ENCODE measurements around the gene PLXNA4. TPM values are rescaled to one million over a fixed set of nuclear protein-coding genes. Genes with fewer than 3 reads are reported as not detected.

The PLXNA4 gene
- total and polyA plus RNA-seq, 2 experiments from 2014 or later: 0.32 TPM; not detected in 1

GRCh38 chr7:132592231-132592920 lies 16.1 kb upstream of the PLXNA4 start:
- Histone ChIP-seq H3K36me3 (ENCODE audit: low read depth) (no peaks in the 10 kb centered on the region), H2AFZ (no peak overlapping the region), H3K4me1 (ENCODE audit: insufficient read depth) (no peaks in the 10 kb centered on the region), H3K27ac (no peak overlapping the region), H3K9ac (no peak overlapping the region), H3K9me3 (ENCODE audit: low read depth) (no peaks in the 10 kb centered on the region), H4K20me1 (ENCODE audit: insufficient read depth) (no peaks in the 10 kb centered on the region), H3K4me3 (no peak overlapping the region), H3K79me2 (ENCODE audit: insufficient read depth) (no peaks in the 10 kb centered on the region), H3K27me3 (replicated peaks; ENCODE audit: insufficient read depth) (peaks cover under 1% of the 10 kb centered on the region; the same call in 1 of the 2 replicates), H3F3A (ENCODE audit: insufficient read depth) (no peaks in the 10 kb centered on the region), H3K9me2 (ENCODE audit: insufficient read depth) (no peaks in the 10 kb centered on the region), H3K4me2 (ENCODE audit: unreplicated experiment) (no peak overlapping the region)
- in situ Hi-C loops (cut with MboI): no loop called here
- TF ChIP-seq EZH2 (IDR thresholded peaks at IDR 0.05; ENCODE audit: insufficient read depth, poor library complexity, severe bottlenecking) (no peak), EZH2phosphoT487 (IDR thresholded peaks at IDR 0.05; ENCODE audit: insufficient read depth, low read depth) (no peak)
- 52 to 58% methylated on average over 12 of the region's 12 CpGs for WGBS, 2 experiments (ENCODE audit: low coverage in 1 of 2, low lambda C conversion rate in 2 of 2, missing lambda C conversion rate in 2 of 2)
- no peak for DNase-seq

- WGBS, 2 experiments (ENCODE audit: low coverage in 1 of 2, low lambda C conversion rate in 2 of 2, missing lambda C conversion rate in 2 of 2): 49 to 58% methylated on average over 4 of the region's 4 CpGs
- no peaks in the 10 kb centered on the region for H3K4me1 ChIP-seq (ENCODE audit: insufficient read depth)
- no peak overlapping the region for H3K4me3 ChIP-seq
- H4K20me1 ChIP-seq (ENCODE audit: insufficient read depth): no peaks in the 10 kb centered on the region
- H3F3A ChIP-seq (ENCODE audit: insufficient read depth): no peaks in the 10 kb centered on the region
- no peaks in the 10 kb centered on the region for H3K9me2 ChIP-seq (ENCODE audit: insufficient read depth)
- no peaks in the 10 kb centered on the region for H3K36me3 ChIP-seq (ENCODE audit: low read depth)
- no peak overlapping the region for H3K9ac ChIP-seq
- H3K4me2 ChIP-seq (ENCODE audit: unreplicated experiment): no peak overlapping the region
- TF ChIP-seq EZH2 (IDR thresholded peaks at IDR 0.05; ENCODE audit: insufficient read depth, poor library complexity, severe bottlenecking) (no peak), EZH2phosphoT487 (IDR thresholded peaks at IDR 0.05; ENCODE audit: insufficient read depth, low read depth) (no peak)
- DNase-seq: no peak
- no peaks in the 10 kb centered on the region for H3K79me2 ChIP-seq (ENCODE audit: insufficient read depth)
- no peak overlapping the region for H2AFZ ChIP-seq
- no peak overlapping the region for H3K27ac ChIP-seq
- in situ Hi-C loops (cut with MboI): no loop called here
- H3K9me3 ChIP-seq (ENCODE audit: low read depth): no peaks in the 10 kb centered on the region
- peaks cover 7% of the 10 kb centered on the region for H3K27me3 ChIP-seq (replicated peaks; ENCODE audit: insufficient read depth)
Measured at GRCh38 chr7:132590162-132590561, 13.9 kb upstream of the PLXNA4 start.

GRCh38 chr7:132588596-132588995 lies 12.3 kb upstream of the PLXNA4 start:
- H3K4me2 ChIP-seq (ENCODE audit: unreplicated experiment): no peak overlapping the region
- H3K36me3 ChIP-seq (ENCODE audit: low read depth): no peaks in the 10 kb centered on the region
- H4K20me1 ChIP-seq (ENCODE audit: insufficient read depth): no peaks in the 10 kb centered on the region
- no peak overlapping the region for H3K9ac ChIP-seq
- H3K79me2 ChIP-seq (ENCODE audit: insufficient read depth): no peaks in the 10 kb centered on the region
- no peak overlapping the region for H2AFZ ChIP-seq
- H3K9me3 ChIP-seq (ENCODE audit: low read depth): no peaks in the 10 kb centered on the region
- no peaks in the 10 kb centered on the region for H3K9me2 ChIP-seq (ENCODE audit: insufficient read depth)
- TF ChIP-seq EZH2 (IDR thresholded peaks at IDR 0.05; ENCODE audit: insufficient read depth, poor library complexity, severe bottlenecking) (no peak), EZH2phosphoT487 (IDR thresholded peaks at IDR 0.05; ENCODE audit: insufficient read depth, low read depth) (no peak)
- H3F3A ChIP-seq (ENCODE audit: insufficient read depth): no peaks in the 10 kb centered on the region
- in situ Hi-C loops (cut with MboI): loop anchor here (10.0 kb wide), 1 partner anchor 264 kb away; no protein-coding TSS in a partner anchor
- H3K27ac ChIP-seq: no peak overlapping the region
- H3K4me1 ChIP-seq (ENCODE audit: insufficient read depth): no peaks in the 10 kb centered on the region
- no peak overlapping the region for H3K4me3 ChIP-seq
- no peak for DNase-seq
- peaks cover 7% of the 10 kb centered on the region for H3K27me3 ChIP-seq (replicated peaks; ENCODE audit: insufficient read depth)

GRCh38 chr7:132584796-132585494 lies 8.7 kb upstream of the PLXNA4 start:
- in situ Hi-C loops (cut with MboI): loop anchor here (10.0 kb wide), 1 partner anchor 260 kb away; no protein-coding TSS in a partner anchor
- WGBS, 2 experiments (ENCODE audit: low coverage in 1 of 2, low lambda C conversion rate in 2 of 2, missing lambda C conversion rate in 2 of 2): 4 to 5% methylated on average over 7 of the region's 7 CpGs
- Histone ChIP-seq H3K9me2 (ENCODE audit: insufficient read depth) (no peaks in the 10 kb centered on the region), H3K9me3 (ENCODE audit: low read depth) (no peaks in the 10 kb centered on the region), H3K27me3 (replicated peaks; ENCODE audit: insufficient read depth) (peaks cover 11% of the 10 kb centered on the region), H3K9ac (no peak overlapping the region), H3K27ac (no peak overlapping the region), H2AFZ (no peak overlapping the region), H3K79me2 (ENCODE audit: insufficient read depth) (no peaks in the 10 kb centered on the region), H3K36me3 (ENCODE audit: low read depth) (no peaks in the 10 kb centered on the region), H4K20me1 (ENCODE audit: insufficient read depth) (no peaks in the 10 kb centered on the region), H3K4me1 (ENCODE audit: insufficient read depth) (no peaks in the 10 kb centered on the region), H3K4me2 (ENCODE audit: unreplicated experiment) (no peak overlapping the region), H3F3A (ENCODE audit: insufficient read depth) (no peaks in the 10 kb centered on the region), H3K4me3 (no peak overlapping the region)
- TF ChIP-seq EZH2 (IDR thresholded peaks at IDR 0.05; ENCODE audit: insufficient read depth, poor library complexity, severe bottlenecking): no peak
- TF ChIP-seq EZH2phosphoT487 (IDR thresholded peaks at IDR 0.05; ENCODE audit: insufficient read depth, low read depth): no peak
- DNase-seq: no peak

All from GM23248 (cell line).